SK-N-SH (cell line): ENCODE measurements around the gene BCAR1.

Experiments
- ELF1 ChIP-seq: IDR thresholded peaks from 2 replicates; pipeline ENCODE4 v1.4.0; 2012
- EP300 ChIP-seq, 2 experiments: IDR thresholded peaks; 2 replicates each; pipeline versions ENCODE4 v1.4.0 to v1.6.1; 2012; ENCODE audit warnings: borderline replicate concordance in 1 of 2, low read depth in 1 of 2, low read length in 1 of 2
- GATA2 ChIP-seq: sonication (generic); formaldehyde crosslinking; IDR thresholded peaks from 2 replicates; pipeline ENCODE4 v1.5.0; 2020; ENCODE audit warnings: mild to moderate bottlenecking, missing genetic modification reagents
- JUND ChIP-seq: IDR thresholded peaks from 2 replicates; pipeline ENCODE4 v1.4.0; 2012
- MEF2A ChIP-seq: IDR thresholded peaks from 2 replicates; pipeline ENCODE4 v1.4.0; 2012; ENCODE audit warnings: low read depth, borderline replicate concordance
- RFX5 ChIP-seq: IDR thresholded peaks from 2 replicates; pipeline ENCODE4 v1.6.1; 2012; ENCODE audit warnings: mild to moderate bottlenecking, improper control_type of control experiment, low read length
- SIN3A ChIP-seq: IDR thresholded peaks from 2 replicates; pipeline ENCODE4 v1.6.1; 2012; ENCODE audit warnings: low read depth, mild to moderate bottlenecking, low read length, moderate library complexity, borderline replicate concordance
- TEAD4 ChIP-seq: IDR thresholded peaks from 2 replicates; pipeline ENCODE4 v1.4.0; 2012; ENCODE audit warnings: mild to moderate bottlenecking, borderline replicate concordance; ENCODE audit not compliant: insufficient read depth
- TF ChIP-seq, protein P1 (sequence below): IDR thresholded peaks from 2 replicates; pipeline ENCODE4 v1.4.0; 2012; ENCODE audit warnings: low read depth, borderline replicate concordance
- TF ChIP-seq, protein P2 (sequence below): fragments of 200-600 bp; sonication (generic); IDR thresholded peaks from 2 replicates; pipeline ENCODE4 v1.6.1; 2017; ENCODE audit warnings: antibody characterized with exemption, mild to moderate bottlenecking, moderate library complexity

GRCh38 chr16:75248142-75248535 is 3.3 kb downstream of the BCAR1 start:
- TF ChIP-seq, protein P1, sequence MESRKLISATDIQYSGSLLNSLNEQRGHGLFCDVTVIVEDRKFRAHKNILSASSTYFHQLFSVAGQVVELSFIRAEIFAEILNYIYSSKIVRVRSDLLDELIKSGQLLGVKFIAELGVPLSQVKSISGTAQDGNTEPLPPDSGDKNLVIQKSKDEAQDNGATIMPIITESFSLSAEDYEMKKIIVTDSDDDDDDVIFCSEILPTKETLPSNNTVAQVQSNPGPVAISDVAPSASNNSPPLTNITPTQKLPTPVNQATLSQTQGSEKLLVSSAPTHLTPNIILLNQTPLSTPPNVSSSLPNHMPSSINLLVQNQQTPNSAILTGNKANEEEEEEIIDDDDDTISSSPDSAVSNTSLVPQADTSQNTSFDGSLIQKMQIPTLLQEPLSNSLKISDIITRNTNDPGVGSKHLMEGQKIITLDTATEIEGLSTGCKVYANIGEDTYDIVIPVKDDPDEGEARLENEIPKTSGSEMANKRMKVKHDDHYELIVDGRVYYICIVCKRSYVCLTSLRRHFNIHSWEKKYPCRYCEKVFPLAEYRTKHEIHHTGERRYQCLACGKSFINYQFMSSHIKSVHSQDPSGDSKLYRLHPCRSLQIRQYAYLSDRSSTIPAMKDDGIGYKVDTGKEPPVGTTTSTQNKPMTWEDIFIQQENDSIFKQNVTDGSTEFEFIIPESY = no peak
- TF ChIP-seq, protein P2, sequence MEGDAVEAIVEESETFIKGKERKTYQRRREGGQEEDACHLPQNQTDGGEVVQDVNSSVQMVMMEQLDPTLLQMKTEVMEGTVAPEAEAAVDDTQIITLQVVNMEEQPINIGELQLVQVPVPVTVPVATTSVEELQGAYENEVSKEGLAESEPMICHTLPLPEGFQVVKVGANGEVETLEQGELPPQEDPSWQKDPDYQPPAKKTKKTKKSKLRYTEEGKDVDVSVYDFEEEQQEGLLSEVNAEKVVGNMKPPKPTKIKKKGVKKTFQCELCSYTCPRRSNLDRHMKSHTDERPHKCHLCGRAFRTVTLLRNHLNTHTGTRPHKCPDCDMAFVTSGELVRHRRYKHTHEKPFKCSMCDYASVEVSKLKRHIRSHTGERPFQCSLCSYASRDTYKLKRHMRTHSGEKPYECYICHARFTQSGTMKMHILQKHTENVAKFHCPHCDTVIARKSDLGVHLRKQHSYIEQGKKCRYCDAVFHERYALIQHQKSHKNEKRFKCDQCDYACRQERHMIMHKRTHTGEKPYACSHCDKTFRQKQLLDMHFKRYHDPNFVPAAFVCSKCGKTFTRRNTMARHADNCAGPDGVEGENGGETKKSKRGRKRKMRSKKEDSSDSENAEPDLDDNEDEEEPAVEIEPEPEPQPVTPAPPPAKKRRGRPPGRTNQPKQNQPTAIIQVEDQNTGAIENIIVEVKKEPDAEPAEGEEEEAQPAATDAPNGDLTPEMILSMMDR = no peak
- TF ChIP-seq JUND (no peak), RFX5 (no peak), GATA2 (CRISPR knock-in tag) (no peak), EP300 (IDR thresholded peaks at IDR 0.05; ENCODE audit: borderline replicate concordance in 1 of 2, low read depth in 1 of 2, low read length in 1 of 2) (no peak), ELF1 (no peak), TEAD4 (no peak), SIN3A (no peak), MEF2A (no peak)
